HS-5 (cell line): ENCODE data around the gene ACTR3.
"Not testable (repeated sequence)": the region's sequence is repeated elsewhere in the genome, so short reads cannot be mapped to it uniquely, and the experiment has no call there.

ENCODE experiments used
- DNase-seq: peaks from one replicate; pipeline ENCODE4 v3.0.0-alpha.2; 2012; ENCODE audit warnings: low read depth

Gene ACTR3

DNA sequence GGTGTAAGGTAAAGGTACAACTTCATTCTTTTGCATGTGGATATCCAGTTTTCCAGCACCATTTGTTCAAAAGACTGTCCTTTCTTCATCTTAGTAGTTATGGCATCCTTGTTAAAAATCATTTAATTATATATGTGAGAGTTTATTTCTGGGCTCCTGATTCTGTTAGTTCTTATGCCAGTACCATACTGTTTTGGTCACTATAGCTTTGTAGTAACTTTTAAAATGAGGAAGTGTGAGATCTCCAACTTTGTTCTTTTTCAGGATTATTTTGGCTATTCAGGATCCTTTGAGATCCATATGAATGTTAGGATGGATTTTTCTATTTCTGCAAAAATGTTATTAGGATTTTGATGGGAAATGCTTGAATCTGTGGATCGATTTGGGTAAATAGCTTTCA lies 16.8 kb downstream of the ACTR3 start:
- no peak for DNase-seq

DNA sequence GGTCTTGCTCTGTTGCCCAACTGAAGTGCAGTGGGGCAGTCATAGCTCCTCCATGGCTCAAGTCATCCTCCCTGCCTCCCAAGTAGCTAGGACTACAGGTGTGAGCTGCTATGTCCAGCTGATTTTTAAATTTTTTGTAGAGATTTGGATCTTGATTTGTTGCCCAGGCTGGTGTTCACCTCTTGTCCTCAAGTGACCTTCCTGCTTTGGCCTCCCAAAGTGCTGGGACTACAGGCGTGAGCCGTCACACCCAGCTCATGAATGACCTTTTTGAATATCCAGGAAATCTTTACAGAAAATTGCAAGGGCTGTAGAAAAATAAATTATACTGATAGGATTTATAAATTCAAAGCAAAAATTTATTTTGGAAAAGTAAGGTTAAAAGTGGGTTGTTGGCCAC lies 17.4 kb downstream of the ACTR3 start:
- no peak for DNase-seq

DNA sequence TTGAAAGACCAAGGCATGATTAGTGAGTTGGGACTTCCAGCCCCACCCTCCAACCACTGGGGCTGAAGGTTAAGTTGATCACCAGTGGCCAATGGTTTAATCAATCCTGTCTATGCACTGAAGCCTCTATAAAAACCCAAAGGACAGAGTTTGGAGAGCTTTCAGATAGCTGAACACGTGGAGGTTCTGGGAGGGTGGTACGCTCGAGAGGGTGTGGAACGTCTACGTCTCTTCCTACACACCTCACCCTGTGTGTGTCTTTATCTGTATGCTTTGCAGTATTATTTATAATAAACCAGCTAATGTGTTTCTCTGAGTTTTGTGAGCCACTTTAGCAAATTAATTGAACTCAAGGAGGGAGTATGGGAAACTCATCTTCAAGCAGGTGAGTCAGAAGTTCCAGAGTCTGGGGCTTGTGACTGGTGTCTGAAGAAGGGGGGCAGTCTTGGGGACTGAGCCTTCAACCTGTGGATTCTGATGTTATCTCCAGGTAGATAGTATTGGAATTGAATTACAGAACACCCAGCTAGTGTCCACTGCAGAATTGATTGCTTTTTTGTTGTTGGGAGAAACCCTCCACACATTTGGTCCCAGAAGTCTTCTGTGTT lies 20.3 kb downstream of the ACTR3 start:
- no peak for DNase-seq

DNA sequence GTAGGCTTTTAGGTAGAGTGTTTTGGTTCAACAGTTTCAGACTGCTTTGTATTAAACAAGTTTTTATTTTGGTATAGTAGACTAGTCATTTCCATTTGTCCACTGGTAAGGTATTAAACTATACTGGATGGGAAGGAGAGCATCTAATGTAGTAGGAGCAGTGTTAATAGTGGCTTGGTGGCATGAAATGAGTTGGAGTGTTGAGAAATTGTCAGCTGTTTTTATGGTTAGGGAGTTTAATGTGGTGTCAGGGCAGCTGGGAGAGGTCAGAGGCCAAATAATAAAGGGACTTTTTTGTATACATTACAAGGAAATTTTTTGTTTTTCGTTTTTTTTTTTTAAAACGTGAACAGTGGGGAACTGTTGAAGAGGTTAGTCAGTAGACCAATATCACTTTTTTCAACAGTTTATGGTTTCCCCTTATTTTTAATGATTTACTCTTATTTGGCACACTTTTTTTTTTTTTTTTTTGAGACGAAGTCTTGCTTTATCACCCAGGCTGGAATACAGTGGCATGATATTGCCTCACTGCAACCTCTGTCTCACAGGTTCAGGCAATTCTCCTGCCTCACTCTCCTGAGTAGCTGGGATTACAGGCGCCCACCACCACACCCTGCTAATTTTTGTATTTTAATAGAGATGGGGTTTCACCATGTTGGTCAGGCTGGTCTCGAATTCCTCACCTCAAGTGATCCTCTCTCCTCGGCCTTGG lies 21.2 kb downstream of the ACTR3 start:
- no peak for DNase-seq

DNA sequence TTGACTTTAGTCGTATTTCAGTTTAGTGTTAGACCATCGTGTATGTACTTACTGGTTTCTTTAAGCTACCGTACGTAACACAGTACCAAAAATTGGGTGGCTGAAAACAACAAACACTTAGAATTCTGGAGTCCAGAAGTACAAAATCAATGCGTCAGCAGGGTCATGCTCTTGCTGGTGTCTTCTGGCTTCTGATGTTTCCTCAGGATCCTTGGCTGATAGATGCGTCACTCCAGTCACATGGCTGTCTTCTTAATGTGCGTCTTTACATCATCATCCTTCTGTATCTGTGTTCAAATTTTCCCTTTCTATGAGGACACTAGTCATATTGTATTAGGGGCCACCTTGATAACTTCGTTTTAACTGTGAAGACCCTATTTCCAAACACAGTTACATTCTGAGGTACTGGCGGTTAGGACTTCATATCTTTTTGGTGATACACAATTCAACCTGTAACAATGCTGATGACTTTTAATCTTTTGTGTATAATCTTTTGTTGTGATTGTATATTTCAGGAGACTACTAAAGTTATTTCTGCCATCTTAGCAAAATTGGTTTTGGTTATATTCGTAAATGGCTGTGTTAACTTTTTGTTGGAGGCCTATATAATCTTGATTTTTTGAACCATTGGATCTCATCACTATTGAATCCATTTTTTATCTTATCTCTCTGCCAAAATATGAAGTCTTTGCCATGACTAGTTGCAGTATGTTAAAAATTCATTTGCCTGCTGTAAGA lies 25.4 kb downstream of the ACTR3 start:
- DNase-seq = no peak

DNA sequence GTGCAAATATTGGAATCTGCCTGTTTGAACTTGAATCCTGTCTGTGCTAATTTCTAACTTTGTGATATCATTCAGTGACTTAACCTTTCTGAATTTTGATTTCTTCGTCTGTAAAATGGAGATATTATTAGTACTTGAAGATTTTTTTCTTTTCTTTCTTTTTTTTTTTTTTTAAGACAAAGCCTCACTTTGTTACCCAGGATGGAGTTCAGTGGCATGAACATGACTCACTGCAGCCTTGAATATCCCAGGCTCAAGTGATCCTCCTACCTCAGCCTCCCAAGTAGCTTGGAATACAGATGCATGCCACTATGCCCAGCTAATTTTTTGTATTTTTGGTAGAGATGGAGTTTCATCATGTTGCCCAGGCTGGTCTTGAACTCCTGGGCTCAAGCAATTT lies 28.3 kb downstream of the ACTR3 start:
- no peak for DNase-seq

DNA sequence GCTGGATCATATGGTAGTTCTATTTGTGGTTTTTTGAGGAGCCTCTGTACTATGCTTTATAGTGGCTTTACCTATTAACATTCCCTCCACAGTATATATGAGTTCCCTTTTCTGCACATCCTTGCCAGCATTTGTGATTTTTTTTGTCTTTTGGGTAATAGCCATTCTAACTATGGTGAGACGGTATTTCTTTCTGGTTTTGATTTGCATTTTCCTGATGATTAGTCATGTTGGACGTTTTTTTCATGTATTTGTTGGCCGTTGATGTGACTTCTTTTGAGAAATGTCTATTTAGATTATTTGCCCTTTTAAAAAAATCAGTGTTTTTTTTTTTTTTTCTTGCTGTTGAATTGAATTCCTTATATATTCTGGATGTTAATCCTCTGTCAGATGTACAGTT lies 31.1 kb downstream of the ACTR3 start:
- no peak for DNase-seq

DNA sequence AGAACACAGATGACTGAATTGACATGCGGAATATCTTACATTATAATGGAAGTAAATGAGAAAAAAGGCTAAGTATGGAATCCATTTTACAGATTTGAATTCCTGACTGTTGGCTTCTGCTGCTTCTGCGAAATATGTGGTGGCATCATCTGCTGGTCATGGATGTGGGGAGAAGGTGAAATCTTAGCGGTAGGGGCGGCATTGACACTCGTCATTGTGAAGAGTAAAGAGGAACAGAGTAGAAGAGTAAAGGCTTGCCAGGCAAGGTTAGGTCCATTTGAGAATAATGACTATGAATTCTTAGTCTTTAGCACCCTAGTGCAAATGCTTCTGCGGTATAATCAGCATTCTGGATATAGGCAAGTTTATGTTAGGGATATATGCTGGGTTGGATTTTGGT lies 32.4 kb downstream of the ACTR3 start:
- DNase-seq = no peak

DNA sequence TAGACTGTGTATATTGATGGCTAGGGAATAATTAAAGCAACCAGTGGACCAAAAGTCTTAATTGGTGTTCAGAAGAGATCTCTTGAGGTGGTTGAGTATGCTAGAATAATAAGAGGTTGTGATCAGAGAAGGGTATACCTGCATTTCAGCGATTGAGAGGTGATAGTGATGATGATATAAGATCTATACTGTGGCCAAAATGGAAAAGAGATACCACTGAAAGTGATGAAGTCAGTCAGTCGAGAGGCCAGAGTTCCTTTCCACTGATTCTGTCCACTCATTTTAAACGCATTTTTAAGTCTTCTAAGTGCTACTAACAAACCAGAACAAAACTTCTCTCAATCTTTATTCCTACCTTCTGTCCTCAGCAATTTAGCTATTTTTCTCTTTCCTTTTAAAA lies 32.9 kb downstream of the ACTR3 start:
- DNase-seq = no peak

DNA sequence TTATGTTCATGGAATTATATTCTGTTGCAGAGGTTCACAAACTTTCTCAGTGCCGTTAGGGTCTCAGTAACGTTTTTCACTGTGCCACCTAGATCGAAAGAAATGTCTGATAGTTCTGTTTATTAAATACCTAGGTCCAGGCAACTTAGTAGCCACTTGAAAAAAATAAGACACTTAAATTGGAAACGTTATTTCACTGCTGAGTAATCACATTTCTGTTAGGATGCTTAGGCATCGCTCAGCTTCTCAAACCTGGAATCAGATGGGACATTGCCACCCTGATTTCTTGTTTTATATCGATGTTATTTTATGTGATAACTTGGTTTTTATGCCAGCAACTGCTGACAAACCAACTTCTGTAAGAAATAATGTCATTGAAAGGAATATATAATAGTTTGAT lies 36.0 kb downstream of the ACTR3 start:
- DNase-seq = no peak

DNA sequence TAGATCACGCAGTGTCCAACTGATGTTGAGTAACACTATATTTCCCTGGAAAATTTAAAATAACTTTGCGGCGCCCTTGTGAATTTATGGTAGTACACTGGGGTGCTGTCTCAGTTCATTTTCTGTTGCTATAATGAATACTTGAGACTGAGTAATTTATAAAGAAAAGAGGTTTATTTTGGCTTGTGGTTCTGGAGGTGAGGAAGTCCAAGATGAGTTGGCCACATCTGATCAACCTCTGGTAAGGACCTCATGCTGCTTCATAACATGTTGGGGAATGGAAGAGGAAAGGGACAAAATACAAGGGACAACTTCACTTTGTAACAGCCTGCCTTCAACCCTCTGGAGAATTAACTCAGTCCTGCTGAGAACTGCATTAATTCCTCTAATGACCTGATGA lies 36.4 kb downstream of the ACTR3 start:
- DNase-seq = no peak

DNA sequence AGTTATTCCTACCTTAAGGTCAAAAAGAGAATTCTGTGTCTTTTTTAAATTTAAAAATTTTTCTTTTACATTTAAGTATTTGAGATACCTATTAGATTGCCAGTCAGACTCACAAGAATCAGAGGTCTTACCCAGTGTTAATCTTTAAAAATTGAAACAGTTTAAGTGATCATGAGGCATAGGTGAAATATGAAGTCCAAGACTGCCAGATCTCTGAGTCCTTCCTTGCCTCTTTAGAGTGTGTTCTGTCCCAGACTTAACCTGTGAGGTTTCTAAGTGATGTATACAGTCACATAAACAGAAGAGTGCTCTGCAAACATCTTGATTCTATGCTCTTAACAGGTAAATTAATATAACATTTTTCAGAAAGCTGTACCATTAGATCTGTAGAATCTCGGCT lies 40.6 kb downstream of the ACTR3 start:
- no peak for DNase-seq

DNA sequence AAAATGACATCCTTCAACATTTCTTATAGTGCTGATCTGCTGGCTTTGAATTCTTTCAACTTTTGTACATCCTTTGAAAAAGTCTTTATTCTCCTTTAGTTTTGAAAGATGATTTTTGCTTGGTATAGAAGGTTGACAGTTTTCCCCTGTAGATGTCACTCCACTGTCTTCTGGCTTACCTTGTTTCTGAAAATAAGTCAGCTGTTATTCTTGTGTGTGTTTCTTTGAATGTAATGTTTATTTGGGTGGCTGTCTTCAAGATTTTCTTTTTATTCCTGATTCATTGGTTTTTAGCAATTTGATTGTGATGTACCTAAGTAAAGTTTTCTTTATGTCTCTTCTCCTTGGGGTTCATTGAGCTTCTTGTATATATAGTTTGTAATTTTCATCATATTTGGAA lies 47.6 kb downstream of the ACTR3 start:
- DNase-seq = no peak

DNA sequence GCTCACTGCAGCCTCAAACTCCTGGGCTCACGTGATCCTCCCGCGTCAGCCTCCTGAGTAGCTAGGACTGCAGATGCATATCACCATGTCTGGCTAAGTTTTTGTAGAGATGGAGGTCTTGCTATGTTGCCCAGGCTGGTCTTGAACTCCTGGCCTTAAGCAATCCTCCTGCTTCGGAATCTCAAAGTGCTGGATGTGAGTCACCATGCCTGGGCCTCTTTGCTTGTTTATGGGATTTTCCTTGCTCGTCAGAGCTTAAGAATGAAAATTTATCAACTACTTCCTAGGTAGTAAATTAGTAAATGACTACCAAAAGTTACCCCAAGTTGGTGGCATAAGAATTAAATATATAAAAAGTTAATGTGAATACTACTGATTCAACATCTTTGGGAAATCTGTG lies 51.0 kb downstream of the ACTR3 start:
- DNase-seq = no peak

DNA sequence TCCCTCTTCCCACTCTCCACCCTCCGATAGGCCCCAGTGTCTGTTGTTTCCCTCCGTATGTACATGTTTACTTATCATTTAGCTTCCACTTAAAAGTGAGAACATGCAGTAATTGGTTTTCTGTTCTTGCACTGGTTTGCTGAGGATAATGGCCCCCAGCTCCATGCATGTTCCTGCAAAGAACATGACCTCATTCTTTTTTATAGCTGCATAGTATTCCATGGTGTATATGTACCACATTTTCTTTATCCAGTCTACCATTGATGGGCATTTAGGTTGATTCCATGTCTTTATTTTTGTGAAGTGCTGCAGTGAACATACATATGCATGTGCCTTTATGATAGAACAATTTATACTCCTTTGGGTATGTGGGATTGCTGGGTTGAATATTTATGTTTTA lies 55.9 kb downstream of the ACTR3 start:
- not testable (repeated sequence) for DNase-seq

DNA sequence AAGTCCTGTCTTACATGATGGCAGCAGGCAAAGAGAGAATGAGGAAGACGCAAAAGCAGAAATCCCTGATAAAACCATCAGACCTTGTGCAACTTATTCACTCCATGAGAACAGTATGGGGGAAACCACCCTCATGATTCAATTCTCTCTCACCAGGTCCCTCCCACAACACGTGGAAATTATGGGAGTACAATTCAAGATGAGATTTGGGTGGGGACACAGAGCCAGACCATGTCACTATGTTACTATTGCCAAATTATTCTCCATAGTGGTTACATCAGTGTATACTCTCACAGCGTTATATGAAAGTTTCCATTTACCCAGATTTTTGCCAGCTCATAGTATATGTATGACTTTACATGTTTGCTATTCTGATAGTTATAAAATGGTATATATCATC lies 61.0 kb downstream of the ACTR3 start:
- not testable (repeated sequence) for DNase-seq

DNA sequence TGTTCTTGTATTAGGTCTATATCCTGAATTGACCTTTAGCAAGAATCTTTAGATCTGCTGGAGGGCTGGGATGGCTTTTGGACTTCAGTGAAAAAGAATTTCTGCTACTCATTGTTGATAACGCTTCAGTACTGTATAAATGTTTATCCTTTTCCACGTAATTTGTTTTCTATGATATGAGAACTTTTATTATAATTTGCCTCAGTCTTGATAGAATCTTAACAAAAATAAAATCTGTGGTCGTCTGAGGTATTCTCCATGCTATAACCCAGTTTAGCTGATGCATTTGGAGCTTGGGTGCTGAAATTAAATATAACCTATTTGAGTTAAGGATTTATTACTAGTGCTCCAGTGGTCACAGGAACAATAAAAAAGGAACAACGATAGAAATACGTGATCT lies 71.1 kb downstream of the ACTR3 start:
- no peak for DNase-seq

DNA sequence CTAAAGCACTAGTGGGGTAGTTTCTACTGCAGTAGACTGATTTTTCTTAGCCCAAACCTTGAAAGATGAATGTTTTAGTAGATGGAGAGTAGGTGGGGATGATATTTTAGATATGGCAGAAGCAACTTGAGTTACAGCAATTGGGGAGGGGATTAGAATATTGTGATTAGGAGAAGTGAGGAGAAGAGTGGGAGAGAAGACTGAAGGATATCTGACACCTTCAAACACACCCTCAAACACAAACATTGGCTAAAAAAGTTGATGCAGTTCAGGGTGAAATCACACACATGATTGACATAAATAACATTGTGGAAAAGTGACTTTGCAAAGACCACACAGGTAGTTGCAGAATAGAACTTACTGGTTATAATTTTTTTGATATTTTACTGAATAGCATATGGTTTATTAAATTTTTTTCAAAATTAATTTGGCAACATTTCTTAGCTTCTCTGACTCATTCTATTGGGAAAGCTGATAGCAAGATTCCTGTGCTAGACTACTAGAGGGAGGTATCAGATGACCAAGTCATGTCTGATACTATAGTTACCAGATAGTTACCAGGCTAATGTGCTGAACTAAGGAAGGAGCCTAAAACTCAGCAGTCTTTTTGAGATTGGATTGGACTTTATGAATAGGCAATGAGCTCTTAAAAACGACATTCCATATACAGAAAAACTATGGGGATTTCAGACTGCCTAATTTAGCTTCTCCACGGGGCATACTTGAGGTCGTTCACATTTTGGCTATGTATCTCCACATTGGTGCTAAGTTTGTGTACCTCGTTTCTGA lies 73.0 kb downstream of the ACTR3 start:
- DNase-seq = peak; percentile 53

DNA sequence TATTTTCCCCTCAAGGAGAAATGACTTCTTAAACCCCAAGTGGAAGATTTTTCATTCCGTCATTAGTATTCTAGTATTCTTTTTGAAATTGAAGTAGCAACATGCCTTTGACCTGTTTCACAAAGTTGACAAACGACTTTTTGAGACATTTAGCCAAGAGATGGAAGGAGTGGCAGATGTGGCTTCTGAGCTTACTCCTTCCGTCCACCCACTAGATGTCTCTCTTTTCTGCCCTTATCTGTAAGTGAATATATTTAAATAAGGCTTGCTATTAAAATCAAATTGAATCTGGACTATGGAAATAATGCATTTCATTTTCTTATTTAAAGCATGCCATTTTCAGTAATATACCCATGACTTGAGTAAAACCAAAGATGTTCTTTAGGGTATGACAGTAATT lies 74.1 kb downstream of the ACTR3 start:
- DNase-seq = no peak

DNA sequence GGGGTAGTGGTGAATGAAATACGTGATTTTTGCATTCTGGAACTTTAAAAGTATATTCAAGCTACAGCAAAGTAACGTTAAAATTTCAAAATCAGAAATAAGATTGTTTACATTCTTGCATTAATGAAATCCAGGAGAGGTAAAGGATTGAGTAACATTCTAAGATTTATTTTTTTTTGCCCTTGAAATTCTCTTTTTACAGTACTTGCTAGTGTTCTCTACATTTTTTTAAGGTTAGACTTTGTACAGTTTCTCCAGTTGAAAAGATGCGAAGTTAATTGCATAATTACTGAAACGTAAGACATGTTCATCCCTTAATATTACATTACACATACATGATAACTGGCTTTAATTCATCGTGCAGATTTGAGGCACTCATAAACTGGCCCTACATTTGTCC lies 74.5 kb downstream of the ACTR3 start:
- no peak for DNase-seq

DNA sequence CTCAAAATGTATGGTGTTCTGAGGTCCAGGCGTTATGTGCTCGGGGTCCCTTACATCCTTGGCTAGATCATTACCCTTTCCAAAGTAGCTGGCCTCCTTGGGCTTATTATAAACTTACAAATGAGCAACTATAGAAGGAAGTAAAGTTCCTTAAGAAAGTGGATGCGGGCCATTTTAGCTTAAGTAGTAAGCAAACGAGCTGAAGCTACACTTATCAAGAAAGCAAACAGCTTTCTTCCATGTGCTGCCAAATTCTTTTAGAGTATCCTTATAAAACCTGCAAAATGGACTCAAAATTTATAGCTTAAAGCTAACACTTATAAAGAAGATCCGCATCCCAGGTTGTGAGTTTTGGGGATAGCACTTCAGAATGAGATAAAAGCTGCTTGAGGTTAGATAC lies 75.3 kb downstream of the ACTR3 start:
- no peak for DNase-seq

DNA sequence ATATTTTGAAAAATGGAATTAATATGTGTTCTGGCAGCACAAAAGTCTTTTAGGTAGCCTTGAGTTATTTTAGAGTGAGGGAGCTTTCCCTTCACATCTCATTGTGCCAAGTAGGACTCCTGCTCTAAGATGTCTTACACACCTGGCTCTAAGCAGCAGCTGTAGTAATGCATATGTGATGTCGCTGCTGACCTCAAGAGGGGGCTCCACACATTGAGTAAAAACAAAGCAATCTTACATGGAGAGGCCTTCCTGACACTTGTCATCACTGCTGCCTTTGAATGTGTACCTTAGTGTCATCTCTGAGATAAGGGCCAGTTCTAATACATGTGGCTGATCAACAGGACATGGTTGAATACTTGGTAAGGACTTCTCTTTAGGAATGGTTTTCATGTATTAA lies 75.8 kb downstream of the ACTR3 start:
- DNase-seq = no peak

DNA sequence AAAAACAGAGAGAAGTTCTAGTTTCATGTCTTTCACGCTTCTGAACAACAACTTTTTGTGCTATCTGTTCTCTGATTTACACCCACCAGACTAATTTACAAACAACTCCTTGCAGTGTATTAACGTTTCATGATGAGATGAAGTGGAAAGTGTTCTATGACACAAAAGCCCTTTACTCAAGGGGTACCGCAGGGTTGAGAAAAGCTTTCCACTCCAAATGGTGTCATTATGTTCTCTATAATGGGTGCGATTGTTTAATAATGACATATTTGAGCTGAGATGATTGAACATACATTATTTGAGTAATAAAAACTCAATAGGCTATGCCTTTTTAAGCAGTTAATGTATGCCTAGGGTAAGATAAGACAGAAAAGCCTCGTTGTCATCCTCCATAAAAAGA lies 76.3 kb downstream of the ACTR3 start:
- no peak for DNase-seq
